ENCODE measurements around the gene PDE7B.

GRCh38 chr6:136066005-136066404 lies 214.5 kb downstream of the PDE7B start:
- TF ChIP-seq, protein P1, sequence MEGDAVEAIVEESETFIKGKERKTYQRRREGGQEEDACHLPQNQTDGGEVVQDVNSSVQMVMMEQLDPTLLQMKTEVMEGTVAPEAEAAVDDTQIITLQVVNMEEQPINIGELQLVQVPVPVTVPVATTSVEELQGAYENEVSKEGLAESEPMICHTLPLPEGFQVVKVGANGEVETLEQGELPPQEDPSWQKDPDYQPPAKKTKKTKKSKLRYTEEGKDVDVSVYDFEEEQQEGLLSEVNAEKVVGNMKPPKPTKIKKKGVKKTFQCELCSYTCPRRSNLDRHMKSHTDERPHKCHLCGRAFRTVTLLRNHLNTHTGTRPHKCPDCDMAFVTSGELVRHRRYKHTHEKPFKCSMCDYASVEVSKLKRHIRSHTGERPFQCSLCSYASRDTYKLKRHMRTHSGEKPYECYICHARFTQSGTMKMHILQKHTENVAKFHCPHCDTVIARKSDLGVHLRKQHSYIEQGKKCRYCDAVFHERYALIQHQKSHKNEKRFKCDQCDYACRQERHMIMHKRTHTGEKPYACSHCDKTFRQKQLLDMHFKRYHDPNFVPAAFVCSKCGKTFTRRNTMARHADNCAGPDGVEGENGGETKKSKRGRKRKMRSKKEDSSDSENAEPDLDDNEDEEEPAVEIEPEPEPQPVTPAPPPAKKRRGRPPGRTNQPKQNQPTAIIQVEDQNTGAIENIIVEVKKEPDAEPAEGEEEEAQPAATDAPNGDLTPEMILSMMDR (IDR thresholded peaks at IDR 0.05): no peak
- no peak for TF ChIP-seq ZFX (IDR thresholded peaks at IDR 0.05; ENCODE audit: borderline replicate concordance)

Measured in 22Rv1 (cell line).